ENCODE measurements around the gene CRAMP1. TPM values are rescaled to one million over a fixed set of nuclear protein-coding genes. Genes with fewer than 3 reads are reported as not detected.

The CRAMP1 gene
- total RNA-seq, 2 donors from 2014 or later: 16.5 to 19.5 TPM

- ATAC-seq: no peak
- no peak for DNase-seq (ENCODE audit: low spot score in 2 of 2)
- Mint-ChIP-seq H3K27ac (no peak overlapping the region), H3K9me3 (no peaks in the 10 kb centered on the region), H3K36me3 (no peaks in the 10 kb centered on the region)
Observed at GRCh38 chr16:1724491-1724890, 112.3 kb downstream of the CRAMP1 start.

- Mint-ChIP-seq H3K9me3 (no peaks in the 10 kb centered on the region), H3K36me3 (no peaks in the 10 kb centered on the region), H3K27ac (peak overlapping the region in 1 of 2 donors; percentile 1)
- DNase-seq (ENCODE audit: low spot score in 2 of 2) (no peak), ATAC-seq (no peak)
Observed at GRCh38 chr16:1726661-1727502, 114.7 kb downstream of the CRAMP1 start.

Other genes starting within 250 kb of the CRAMP1 start
- 10 to 100 TPM; 38.0 to 72.1 TPM for gene UNKL, start 197.7 kb upstream of the CRAMP1 start, total RNA-seq
- 10 to 100 TPM; 12.4 to 15.2 TPM for gene UQCC4, start 191.6 kb upstream of the CRAMP1 start, total RNA-seq
- under 1 TPM in 1 of 2 donors, not detected in 1; 0.27 TPM for gene PERCC1, start 181.3 kb upstream of the CRAMP1 start, total RNA-seq
- 1 to 10 TPM; 2.6 to 3.6 TPM for gene CCDC154, start 167.8 kb upstream of the CRAMP1 start, total RNA-seq
- gene CLCN7, start 137.3 kb upstream of the CRAMP1 start, total RNA-seq: 100 to 1,000 TPM in 1 of 2 donors, 10 to 100 TPM in 1; 43.2 to 138 TPM
- not detected for gene PTX4, start 123.4 kb upstream of the CRAMP1 start, total RNA-seq
- gene TELO2, start 119.0 kb upstream of the CRAMP1 start, total RNA-seq: 10 to 100 TPM; 53.4 to 94.9 TPM
- 10 to 100 TPM; 10.3 to 17.6 TPM for gene TMEM204, start 78.7 kb upstream of the CRAMP1 start, total RNA-seq
- gene IFT140, start 288 bp upstream of the CRAMP1 start, total RNA-seq: 10 to 100 TPM; 16.0 to 17.1 TPM
- 10 to 100 TPM; 66.5 to 74.8 TPM for gene JPT2, start 65.9 kb downstream of the CRAMP1 start, total RNA-seq
- gene MAPK8IP3, start 93.8 kb downstream of the CRAMP1 start, total RNA-seq: 10 to 100 TPM; 76.1 to 83.6 TPM
- 10 to 100 TPM; 30.9 to 55.6 TPM for gene NME3, start 159.2 kb downstream of the CRAMP1 start, total RNA-seq
- gene EME2, start 160.4 kb downstream of the CRAMP1 start, total RNA-seq: 10 to 100 TPM; 21.9 to 24.0 TPM
- 100 to 1,000 TPM; 106 to 180 TPM for gene MRPS34, start 160.8 kb downstream of the CRAMP1 start, total RNA-seq
- 10 to 100 TPM; 19.1 to 29.2 TPM for gene SPSB3, start 170.2 kb downstream of the CRAMP1 start, total RNA-seq
- 10 to 100 TPM; 41.0 to 48.3 TPM for gene NUBP2, start 170.6 kb downstream of the CRAMP1 start, total RNA-seq
- gene IGFALS, start 181.3 kb downstream of the CRAMP1 start, total RNA-seq: not detected
- 10 to 100 TPM; 31.7 to 65.6 TPM for gene HAGH, start 214.5 kb downstream of the CRAMP1 start, total RNA-seq
- 10 to 100 TPM; 11.9 to 13.0 TPM for gene FAHD1, start 214.8 kb downstream of the CRAMP1 start, total RNA-seq